NCI-H526 treated with DMSO at 0.1 percent for 48 hours (cell line): Measurements from ENCODE around the gene ERC2.

Source experiments
- DNase-seq: peaks from one replicate; lab custom pipeline; 2025; lab: John Stamatoyannopoulos, UW

Gene ERC2

DNA sequence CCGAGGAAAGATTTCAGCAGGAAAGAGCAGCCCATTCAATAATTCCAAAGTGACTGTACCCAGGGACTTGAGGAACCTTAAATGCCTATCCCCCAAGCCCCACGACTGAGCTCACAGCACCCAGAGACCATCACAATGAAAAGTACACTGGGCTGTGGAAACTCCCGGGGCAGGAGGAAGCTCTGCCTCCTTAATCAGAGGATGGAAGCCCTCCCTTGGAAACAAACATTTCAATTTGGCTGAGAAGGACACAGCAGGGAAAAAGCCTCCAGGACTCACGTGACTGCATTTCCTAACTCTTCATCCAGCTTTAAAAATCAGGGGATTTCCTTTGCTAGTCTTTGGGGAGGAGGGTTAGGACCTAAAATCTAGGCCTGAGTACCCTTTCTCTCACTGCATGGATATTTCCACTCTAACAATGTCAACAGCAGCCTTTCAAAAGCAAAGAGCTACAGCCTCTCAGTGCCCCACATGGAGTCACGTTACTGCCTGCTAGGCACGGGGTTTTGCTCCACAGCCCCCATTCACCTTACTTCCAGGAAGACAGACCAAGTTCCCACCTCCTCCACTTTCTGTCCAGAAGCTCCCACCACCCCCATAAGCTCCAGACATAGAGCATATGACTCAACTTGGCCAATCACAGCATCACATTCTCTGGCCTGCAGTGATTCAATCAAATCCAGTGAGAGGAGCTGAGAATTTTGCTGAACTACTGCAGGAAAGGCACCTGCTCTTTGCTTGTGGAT, 912.2 kb downstream of the ERC2 start:
- DNase-seq: no peak

DNA sequence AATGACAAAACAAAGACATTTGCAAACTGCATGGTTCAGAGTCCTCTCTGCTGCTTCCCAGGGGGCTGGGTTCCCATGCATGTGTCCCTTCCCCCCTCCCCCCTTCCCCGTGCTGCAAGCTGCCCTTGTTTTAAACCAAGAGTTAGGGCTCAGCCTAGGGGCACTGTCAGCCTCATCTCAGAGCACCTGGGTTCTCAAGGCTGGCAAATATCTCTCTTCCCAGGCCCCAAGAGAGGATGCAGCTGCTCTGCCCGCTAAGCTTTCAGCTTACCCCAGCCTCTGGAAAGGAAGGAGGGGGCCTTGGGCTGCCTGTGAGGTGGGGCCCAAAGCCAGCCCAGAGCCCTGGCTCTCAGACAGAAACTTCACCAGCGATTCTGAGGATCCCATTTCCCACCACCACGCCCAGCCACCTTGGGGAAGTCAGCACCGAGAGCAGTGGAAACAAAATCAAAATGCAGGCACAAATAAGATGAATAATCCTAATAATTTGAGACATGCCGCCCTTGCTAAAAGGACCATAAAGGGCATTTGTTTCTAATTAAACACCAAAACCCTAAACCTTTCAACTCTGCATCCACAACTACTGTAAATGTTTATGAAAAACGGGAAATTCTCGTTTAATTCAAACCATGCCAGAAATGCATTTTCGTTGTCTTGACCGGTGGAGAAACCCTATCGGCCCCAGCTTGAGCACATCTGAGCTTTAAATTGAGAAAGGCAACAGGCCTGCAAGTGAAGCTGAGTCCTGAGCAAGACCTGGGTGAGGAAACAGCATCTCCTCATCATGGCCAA, 913.4 kb downstream of the ERC2 start:
- DNase-seq: no peak

DNA sequence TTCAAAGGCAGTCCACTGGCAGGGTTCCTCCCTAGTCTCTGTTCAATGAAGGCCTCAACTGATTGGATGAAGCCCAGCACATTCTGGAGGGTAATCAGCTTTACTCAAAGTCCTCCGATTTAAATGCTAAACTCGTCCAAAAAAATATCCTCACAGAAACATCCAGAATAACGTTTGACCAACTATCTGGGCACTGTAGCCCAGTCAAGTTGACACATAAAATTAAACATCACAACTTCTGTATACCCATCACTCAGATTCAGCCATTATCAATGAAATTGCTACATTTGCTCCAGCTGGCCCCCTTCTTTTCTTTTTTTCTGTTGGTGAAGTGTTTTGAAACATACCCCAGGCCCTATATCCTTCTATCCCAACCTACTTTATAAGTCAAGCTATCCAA, 916.6 kb downstream of the ERC2 start:
- no peak for DNase-seq

DNA sequence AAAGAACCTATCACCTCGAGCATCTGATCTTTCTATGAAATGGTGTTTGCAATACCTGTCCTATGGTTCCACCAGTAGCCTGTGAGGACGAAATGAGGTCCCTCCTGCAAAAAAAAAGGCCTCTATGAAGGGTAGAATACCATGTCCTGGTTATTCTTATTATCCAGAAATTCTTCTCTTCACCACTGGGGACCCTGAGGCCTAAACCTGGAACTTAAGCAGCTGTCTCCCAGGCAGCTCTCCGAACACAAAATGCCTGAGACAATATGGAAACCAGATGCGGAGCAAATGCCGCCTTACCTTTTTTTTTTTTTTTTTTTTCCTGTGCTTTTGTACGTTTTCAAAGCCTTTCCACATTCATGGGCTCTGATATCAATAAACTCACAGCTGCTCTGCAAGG, 919.1 kb downstream of the ERC2 start:
- no peak for DNase-seq

DNA sequence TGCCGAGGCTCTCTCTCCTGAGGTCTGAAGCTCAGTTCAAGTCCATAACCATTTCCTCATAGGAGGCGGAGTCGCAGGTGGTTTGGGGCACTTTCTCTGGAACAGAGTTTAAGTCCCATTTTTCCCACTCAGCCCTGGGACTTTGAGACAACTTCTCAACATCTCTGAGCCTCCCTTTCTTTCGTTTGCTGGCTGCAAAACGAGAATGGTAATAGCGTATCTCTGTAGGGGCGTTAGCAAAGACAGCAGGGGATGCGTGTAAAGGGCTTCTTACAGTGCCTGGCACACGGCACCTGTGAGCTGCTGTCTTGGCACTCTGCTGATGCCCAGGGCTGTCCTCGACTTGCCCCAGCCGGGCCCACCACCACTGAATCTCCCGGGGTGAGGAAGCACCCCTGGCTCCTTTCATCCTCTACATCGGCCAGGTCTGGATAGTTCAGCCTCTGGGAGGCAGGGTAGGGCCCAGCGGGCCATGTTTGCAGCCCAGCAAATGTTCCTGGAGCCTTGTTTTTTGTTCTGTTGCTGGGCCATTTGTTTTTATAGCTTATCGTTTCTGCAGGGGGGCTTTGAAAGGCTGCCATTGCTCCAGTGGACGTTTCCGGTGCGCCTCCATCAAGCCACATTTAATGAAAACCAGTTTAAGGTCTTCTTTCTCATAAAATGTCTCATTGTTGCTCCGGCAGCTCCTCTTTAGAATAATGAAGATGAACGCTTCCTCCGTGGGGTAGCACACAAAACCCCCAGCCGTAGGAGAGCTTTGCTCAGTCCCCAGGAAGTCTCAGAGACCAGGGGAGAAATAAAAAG, 921.2 kb downstream of the ERC2 start:
- DNase-seq: no peak

DNA sequence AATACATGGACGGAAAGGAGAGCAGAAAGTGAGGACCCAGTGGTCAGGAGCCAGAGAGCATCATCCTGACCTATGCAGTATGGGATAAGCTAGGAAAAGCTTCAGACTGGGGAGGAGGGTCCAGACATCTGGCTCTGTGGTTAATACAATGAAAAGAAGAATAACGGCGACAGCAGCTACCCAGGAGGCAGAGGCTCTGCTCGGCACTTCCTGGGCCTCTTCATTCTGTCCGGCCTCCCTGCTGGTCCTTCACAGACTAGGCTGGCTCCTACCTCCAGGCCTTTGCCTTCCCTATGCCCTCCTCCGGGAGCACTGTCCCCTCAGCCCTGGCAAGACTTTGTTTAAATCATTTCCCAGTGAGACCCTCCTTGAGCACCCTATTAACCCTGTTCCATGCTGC, 922.3 kb downstream of the ERC2 start:
- no peak for DNase-seq

DNA sequence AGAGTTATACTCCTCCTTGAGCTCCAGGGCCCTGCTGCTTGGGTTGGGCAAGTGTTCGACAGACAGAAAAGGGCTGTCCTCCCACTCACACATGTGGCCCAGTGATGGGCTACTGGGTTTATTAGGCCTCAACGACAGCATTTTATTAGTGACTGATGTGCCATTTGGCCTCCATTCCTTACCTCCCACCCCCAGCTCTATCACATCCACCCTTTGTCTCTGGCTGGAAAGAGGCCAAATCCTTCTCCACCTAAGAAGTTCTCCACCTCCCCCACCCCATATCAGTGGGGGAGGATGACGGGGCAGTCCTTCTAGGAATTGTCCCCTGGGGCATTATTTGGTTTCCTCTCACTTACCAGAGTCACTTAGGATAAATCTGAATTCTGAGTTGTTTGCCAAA, 924.0 kb downstream of the ERC2 start:
- DNase-seq: no peak

DNA sequence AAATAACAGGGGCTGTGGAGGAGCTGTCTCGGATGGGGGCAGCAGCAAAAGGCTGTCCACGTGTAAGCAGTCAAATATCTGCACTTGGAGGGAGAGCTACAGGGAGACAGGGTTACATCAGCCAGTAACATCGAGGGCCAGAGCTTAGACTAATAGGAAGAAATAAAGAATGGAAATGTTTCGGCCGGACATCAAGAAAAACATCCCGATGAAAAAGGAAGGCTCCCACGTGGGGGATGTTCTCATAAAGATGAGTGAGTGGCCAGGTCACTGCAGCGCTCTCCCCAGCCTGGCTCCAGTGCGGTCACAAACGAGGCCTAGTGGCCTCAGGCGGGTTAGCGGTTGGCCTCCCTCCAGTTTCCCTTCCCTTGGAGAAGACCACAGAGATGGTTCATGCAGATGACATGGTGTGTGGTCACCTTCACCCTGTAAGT, 925.1 kb downstream of the ERC2 start:
- DNase-seq: no peak

DNA sequence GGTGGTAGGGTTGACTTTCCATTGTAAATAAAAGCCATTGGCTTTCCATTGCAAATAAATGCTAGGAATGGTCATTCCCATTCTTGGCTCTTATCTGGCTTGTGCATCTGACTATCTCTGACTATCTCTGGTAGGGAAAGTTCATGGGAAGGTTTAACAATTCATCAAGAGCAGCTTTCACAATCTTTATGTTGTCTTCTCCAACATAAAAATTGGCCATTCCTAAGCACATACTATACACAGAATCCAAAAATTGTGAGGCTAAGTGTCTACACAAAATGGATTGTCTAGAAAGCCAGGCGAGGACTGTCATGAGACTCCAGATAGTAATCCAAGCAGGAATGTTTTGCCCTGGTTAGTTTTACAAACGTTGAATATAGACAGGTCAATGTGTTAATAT, 926.8 kb downstream of the ERC2 start:
- no peak for DNase-seq

DNA sequence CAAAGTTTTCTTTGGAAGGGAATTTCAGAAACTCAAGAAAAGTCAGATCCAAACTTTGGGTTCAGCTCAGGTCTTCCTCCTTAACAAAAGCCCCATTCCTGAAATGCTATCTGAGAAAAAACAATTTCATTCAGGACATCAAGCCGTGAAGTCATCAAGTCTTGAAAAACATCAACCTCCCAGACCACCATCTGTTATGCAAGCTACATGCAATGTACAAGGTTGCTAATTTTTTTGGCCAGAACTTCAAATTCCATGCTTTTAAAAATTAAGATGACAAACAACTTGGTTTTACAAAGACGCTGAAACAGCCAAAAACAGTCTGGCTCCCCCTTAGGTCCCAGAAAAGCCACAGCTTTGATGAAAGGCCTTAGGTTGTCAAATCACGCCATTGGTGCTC, 927.3 kb downstream of the ERC2 start:
- no peak for DNase-seq

DNA sequence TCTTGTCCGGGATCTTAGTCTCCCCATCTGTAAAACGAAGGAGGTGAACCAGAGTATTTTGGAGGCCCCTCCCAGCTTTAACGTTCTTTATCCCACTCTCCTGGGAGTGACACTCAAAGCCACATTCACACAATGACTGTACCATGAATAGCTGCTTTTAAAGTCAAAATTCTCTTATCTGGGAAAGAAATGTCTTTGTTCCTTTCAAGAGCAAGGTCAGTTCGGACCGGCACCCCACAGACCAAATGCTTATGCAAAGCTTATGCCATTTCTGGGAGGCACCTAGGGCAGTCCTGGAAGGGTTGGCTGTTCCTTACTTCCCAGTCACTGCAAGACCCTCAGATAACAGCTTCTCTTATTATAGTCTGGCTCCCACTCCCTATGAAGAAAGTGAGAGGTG, 927.7 kb downstream of the ERC2 start:
- DNase-seq: no peak

DNA sequence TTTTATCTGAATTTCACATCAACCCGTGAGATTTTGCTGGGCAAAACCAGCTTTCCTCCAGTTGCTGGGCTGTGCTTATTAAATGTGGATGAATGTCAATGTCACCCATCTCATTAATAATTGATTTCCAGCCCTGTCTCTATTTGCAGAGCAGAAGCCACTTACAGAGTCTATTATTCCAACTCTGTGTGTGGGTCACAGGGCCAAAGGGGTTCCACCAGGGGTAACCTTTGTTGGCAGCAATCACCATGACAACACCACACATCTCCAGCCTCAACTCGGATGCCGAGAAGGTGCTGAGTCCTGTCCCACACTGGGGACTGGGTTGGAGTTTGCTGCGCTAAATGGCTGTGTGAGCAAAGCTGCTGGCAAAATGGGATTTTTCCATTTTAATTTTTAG, 930.1 kb downstream of the ERC2 start:
- DNase-seq: no peak

DNA sequence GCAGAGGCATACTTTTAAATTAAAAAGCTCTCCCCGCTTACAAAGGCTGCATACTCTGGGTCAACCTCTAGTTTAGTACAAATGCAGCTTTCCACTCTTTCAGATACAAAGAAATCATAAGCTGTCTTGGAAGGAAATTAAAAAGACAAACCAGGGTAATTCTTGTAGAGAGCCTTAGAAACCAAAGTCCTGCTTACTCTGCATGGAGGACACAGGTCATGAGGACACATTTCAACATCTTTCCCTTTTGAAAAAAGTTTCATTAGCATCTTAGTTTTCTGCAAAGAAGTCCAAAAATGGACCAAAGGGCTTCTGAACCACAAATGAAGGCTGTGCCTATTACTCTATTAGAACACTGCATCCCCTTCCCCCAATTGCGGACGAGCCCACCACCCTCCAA, 930.7 kb downstream of the ERC2 start:
- no peak for DNase-seq

DNA sequence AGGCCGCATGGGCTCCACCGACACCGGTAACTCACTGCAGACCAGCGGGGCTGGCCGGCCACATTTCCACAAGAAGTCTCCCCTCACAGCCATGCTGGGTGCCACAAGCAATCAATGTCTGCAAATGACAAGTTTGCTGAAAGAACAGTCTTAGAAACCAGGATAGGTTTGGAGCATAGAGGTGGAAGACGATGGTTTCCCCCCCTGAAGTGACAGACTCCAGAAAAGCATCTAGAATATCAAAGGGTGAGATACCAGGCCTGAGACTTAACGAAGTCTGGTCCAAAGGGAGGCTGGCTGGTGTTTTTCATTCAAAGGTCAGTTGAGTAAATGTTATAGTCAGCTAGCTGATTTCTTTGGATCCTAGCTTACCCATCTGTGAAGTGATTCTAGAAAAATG, 931.1 kb downstream of the ERC2 start:
- no peak for DNase-seq

DNA sequence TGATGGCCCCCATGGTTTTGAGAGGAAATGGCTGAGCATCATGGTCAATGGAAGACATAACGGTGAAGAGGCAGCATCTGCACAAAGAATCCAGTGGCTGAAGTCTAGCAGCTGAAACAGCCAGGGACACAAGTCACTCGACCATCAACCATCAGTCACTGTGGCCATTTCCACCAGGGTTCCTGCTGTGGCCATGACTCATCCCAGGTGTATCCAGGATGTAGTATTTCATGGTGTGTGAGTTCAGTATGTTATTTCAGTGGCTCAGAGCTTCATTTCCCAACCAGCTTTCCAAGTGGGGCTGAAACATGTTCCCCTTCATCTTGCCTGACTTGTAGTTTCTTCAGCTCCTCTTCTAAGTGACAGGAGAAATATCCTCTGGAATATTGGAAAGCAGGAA, 933.4 kb downstream of the ERC2 start:
- DNase-seq: no peak

DNA sequence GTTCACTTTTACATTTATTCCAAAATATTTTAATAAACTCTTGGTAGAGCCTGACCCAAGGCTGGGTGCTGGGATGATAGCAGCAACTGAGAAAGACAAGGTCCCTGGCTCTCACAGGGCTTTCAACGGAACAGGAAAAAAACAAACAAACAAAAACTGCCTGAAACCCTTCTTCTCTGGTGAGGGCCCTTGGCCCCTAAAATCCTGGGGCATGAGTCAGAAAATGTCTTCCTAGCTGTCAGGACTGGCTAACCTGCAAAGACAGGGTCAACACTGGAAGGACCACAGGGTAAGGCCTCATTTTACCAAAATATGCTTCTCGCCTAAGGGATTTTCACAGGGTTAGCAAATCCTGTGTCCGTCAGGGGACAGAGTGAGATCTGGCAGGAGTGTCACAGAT, 935.5 kb downstream of the ERC2 start:
- DNase-seq: no peak

DNA sequence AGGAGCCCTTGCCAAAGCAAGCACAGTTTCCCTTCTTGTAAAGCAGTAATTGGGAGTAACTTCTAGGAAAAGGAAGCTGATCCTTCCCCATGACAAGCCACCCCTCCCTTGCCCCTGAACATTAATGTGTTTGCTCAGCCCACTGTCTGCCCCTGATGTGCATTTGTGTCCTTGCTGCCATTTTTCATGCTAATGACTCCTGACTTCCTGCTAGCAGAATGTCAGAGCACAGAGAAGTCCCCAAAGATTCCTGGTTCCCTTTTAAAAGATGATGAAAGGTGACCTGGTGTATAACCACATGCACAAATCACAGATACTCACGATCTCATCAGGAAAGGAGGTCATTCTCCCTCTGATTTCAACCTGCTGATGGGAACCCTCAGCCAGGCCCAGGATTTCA, 936.9 kb downstream of the ERC2 start:
- no peak for DNase-seq

DNA sequence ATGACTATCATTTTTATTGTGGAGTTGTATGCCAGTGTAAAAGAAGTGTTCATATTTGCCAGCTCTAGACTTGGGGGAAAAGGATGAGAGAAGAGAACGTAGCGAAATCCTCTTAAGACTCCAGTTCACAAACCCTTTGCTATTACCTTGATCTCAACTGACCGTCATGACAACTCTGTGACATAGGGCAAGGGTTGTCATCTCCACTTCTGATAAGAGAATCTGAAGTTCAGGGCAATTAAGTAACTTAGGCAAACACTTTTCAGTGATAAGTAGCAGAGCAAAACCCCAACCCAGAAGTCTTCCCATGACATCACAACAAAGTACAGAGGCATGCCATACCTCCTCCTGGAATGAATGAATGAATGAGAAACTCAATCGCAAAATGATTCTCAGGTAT, 940.9 kb downstream of the ERC2 start:
- DNase-seq: no peak

DNA sequence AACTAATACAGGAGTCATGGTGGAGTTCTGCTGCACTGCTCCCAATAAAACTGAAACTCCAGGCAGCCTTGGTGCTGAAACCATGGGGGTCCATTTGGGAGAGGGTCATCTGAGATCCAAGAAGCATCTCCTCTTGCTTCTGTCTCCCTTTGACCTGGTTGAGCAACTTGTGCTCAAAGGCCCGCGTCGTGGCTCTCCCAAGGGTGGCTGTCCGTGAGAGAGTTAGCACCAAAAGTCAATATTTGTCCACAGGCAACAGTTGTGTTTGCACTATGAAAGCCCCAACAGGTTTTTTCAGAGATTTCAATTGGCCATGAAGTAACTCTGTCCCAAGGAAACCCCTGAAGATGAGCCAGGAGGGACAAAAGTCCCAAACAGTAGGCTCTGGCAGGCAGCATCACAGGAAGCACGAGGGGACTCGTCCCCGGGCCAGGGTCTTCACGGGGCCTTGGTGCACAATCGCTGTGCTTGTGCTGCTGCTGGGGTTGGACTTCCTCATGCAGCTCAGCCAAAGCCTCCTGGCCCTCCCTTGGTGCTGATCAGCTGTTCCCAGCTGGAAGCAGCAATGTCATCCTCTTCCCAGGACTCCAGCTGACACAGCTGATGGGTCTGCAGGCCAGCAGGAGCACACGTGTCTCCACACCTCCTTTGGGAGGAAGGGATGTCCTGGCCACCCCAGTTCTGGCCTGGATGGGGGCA, 941.8 kb downstream of the ERC2 start:
- DNase-seq: no peak

DNA sequence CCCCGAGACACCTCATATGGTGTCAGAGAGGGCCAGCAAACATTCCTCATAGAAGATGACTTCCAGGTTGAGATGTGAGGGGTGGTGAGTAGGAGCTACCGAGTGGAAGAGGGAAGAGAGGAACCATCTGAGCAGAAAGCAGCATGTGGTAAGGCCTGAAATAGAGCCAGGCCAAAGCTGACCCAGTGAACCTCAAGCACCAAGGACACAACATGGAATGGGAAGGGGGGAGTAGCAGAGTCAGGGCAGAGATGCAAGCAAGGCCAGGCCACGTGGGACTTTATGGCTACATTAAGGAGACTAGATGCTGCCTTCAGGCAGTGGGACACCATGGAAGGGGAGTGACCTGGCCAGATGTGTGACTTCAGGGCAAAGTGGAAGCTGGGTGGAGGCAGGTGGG, 942.8 kb downstream of the ERC2 start:
- DNase-seq: no peak

DNA sequence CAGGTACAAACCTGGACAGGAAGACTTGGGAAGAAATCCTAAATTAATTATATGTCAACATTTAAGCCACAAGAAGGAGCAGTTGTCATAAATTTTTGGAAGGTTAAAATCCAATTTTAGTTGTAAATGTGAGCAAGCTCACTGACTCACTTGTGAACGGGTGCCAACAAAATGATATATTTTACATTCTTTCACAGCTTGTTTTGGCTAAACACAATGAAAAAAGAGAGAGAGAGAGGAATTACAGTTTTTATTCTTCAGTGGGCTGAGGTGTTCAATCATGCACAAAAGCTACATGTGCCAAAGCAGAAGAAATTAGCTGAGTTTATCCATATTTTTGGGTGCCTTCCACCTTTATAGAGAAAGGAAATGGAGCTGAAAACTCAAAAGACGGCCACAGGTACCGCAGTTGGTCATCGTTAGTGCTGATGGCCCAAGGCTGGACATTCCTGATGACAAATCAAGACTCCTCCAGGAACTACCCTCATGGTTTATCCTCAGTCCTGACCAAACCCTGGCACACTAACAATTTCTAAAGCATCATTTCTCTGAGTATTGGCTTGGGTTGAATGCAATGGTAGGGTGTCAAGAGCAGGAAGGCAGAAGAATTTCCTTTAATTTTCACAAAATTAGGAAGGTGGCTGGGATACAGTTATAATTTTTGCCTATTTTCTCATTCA, 943.6 kb downstream of the ERC2 start:
- no peak for DNase-seq

DNA sequence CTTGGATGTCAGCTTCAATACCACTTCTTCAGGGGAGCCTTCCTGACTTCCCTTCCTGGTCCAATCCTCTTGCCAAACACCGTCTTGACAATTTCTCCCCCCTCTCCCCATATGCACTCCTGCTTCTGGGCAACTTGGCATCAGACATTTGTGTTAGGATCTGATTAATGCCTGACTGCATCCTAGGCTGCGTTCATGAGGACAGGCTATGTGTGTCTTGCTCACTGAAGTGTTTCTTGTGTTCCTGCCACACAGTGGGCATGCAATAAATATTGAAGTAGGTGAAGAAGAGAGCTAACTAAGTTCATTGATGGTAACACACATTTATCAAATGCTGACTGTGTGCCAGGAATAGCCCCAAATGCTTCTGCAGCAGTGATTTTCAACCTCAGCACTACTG, 944.8 kb downstream of the ERC2 start:
- DNase-seq: no peak
